ENCODE results near the gene KRT3.

KRT3 gene

GRCh38 chr12:52795694-52796428 lies at the start of gene KRT3:
Gene KRT3 (minus strand): TSS chr12:52796117. CDS start chr12:52796042, 75 bp downstream.
- DNase-seq = no peak

GRCh38 chr12:52844386-52844785 lies 48.5 kb upstream of the KRT3 start:
- no peak for DNase-seq

- DNase-seq = no peak
These were observed 43.7 kb upstream of the KRT3 start for GRCh38 chr12:52839436-52840105.

- DNase-seq = peak; percentile 68 to 80
These were observed 42.9 kb upstream of the KRT3 start for GRCh38 chr12:52838609-52839435.

GRCh38 chr12:52837781-52838608 lies 42.1 kb upstream of the KRT3 start:
- DNase-seq = no peak

- peak; percentile 68 to 92 for DNase-seq
These were observed 41.5 kb upstream of the KRT3 start for GRCh38 chr12:52837413-52837741.

GRCh38 chr12:52836491-52837412 lies 40.8 kb upstream of the KRT3 start:
- DNase-seq = no peak

GRCh38 chr12:52836042-52836466 lies 40.1 kb upstream of the KRT3 start:
- DNase-seq = peak; percentile 81 to 95

- no peak for DNase-seq
These were observed 39.5 kb upstream of the KRT3 start for GRCh38 chr12:52835271-52836041.

- no peak for DNase-seq
These were observed 38.7 kb upstream of the KRT3 start for GRCh38 chr12:52834727-52835001.

- DNase-seq = no peak
These were observed 38.2 kb upstream of the KRT3 start, which contains the start of gene KRT79 for GRCh38 chr12:52833922-52834726. Gene KRT79 (minus strand): TSS chr12:52834311. CDS start chr12:52834260, 51 bp downstream.

GRCh38 chr12:52832985-52833905 lies 37.3 kb upstream of the KRT3 start:
- DNase-seq = peak; percentile 47 to 71

GRCh38 chr12:52832451-52832850 lies 36.5 kb upstream of the KRT3 start:
- DNase-seq = no peak

GRCh38 chr12:52831251-52831650 lies 35.3 kb upstream of the KRT3 start:
- no peak for DNase-seq

GRCh38 chr12:52829986-52830770 lies 34.3 kb upstream of the KRT3 start:
- DNase-seq = peak; percentile 39 to 64

- DNase-seq = peak; percentile 78 to 97
These were observed 32.7 kb upstream of the KRT3 start for GRCh38 chr12:52828591-52829021.

GRCh38 chr12:52828156-52828555 lies 32.2 kb upstream of the KRT3 start:
- DNase-seq = no peak
